ENCODE data around the gene MVB12A. TPM values are rescaled to one million over a fixed set of nuclear protein-coding genes. Genes with fewer than 3 reads are reported as not detected.
A peak's percentile ranks its signal among the peaks of the same experiment; 100 is the strongest.

MVB12A gene
- total RNA-seq = 10 to 100 TPM; 25.1 to 55.2 (median 49.1) TPM

DNA sequence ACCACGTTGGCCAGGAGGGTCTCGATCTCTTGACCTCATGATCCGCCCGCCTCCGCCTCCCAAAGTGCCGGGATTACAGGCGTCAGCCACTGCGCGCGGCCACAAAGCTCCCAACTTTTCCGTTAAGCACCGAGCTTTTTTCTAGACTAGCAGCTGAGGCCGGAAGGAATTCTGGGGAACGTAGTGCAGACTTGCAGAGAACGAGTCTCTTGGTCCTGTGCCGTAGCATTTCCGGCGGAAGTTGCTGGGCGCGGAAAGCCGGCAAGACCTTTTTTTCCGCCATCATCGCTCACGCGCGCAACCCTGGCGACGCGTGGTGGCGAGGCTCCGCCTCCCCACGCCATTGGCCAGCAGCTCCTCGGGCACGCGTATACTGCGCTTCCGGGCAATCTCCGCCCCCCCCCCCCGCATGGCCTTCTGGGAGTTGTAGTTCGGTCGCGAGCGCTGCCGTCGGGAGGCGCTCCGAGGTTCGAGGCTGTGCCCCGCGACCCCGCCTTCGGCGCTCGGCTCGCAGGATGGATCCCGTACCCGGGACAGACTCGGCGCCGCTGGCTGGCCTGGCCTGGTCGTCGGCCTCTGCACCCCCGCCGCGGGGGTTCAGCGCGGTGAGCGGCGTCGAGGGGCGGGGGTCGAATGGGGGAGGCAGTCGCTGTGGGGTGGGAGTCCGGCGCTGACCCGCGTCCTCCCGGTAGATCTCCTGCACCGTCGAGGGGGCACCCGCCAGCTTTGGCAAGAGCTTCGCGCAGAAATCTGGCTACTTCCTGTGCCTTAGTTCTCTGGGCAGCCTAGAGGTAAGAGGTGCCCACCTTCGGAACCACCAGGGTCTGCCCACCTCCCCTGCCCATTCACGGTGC lies at the start of gene MVB12A:
Gene MVB12A (plus strand): TSS at position 427 of the 854 bp plus-strand sequence. CDS start 89 bp downstream, at position 516.
- ATAC-seq (ENCODE audit: low FRiP score in 2 of 2) (peak; percentile 98 to 100), DNase-seq (peak; percentile 97 to 99)
- 1% methylated on average over 24 to 46 of the region's 85 CpGs for WGBS, 2 donors

GRCh38 chr19:17376935-17377600 lies 42.8 kb upstream of the MVB12A start, which contains the start of gene PLVAP:
Gene PLVAP, minus strand, starts transcription at chr19:17377342. Its CDS starts 54 bp downstream, at chr19:17377288.
- Histone ChIP-seq H3K4me1 (peaks cover 12 to 29% (median 19%) of the 10 kb centered on the region in 4 donors), H3K27ac (peak within 1 kb of the TSS in 1 of 4 donors; percentile 10), H3K9me3 (no peaks in the 10 kb centered on the region), H3K36me3 (no peaks in the 10 kb centered on the region), H3K27me3 (no peaks in the 10 kb centered on the region), H3K4me3 (no peak within 1 kb of the TSS)
- TF ChIP-seq, protein P1, sequence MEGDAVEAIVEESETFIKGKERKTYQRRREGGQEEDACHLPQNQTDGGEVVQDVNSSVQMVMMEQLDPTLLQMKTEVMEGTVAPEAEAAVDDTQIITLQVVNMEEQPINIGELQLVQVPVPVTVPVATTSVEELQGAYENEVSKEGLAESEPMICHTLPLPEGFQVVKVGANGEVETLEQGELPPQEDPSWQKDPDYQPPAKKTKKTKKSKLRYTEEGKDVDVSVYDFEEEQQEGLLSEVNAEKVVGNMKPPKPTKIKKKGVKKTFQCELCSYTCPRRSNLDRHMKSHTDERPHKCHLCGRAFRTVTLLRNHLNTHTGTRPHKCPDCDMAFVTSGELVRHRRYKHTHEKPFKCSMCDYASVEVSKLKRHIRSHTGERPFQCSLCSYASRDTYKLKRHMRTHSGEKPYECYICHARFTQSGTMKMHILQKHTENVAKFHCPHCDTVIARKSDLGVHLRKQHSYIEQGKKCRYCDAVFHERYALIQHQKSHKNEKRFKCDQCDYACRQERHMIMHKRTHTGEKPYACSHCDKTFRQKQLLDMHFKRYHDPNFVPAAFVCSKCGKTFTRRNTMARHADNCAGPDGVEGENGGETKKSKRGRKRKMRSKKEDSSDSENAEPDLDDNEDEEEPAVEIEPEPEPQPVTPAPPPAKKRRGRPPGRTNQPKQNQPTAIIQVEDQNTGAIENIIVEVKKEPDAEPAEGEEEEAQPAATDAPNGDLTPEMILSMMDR (IDR thresholded peaks at IDR 0.05) = peak in 5 of 6 experiments; percentile 15 to 41 (median 26)
- TF ChIP-seq EP300 (IDR thresholded peaks at IDR 0.05) (no peak), POLR2AphosphoS5 (IDR thresholded peaks at IDR 0.05) (peak; percentile 46 to 56)
- DNase-seq (peak; percentile 38 to 79), ATAC-seq (ENCODE audit: low FRiP score in 2 of 2) (peak; percentile 21 to 56)
- 47 to 62% methylated on average over 11 to 36 of the region's 39 CpGs for WGBS, 2 donors

More for the DNA sequence above, at the start of gene MVB12A:
- Histone ChIP-seq H3K4me3 (peak within 1 kb of the TSS; percentile 83 to 93 (median 90)), H3K27ac (peak within 1 kb of the TSS; percentile 68 to 93 (median 78)), H3K9me3 (no peaks in the 10 kb centered on the region), H3K4me1 (peaks cover 5 to 22% (median 11%) of the 10 kb centered on the region in 4 donors), H3K27me3 (no peaks in the 10 kb centered on the region), H3K36me3 (peaks cover 0 to 13% (median 8%) of the 10 kb centered on the region in 4 donors)
- TF ChIP-seq, protein P1 (IDR thresholded peaks at IDR 0.05) = no peak
- TF ChIP-seq POLR2AphosphoS5 (IDR thresholded peaks at IDR 0.05) (peak; percentile 86 to 92), EP300 (IDR thresholded peaks at IDR 0.05) (peak in 2 of 4 donors; percentile 46 to 61), POLR2A (IDR thresholded peaks at IDR 0.05) (peak in 2 of 4 donors; percentile 31 to 55)

DNA sequence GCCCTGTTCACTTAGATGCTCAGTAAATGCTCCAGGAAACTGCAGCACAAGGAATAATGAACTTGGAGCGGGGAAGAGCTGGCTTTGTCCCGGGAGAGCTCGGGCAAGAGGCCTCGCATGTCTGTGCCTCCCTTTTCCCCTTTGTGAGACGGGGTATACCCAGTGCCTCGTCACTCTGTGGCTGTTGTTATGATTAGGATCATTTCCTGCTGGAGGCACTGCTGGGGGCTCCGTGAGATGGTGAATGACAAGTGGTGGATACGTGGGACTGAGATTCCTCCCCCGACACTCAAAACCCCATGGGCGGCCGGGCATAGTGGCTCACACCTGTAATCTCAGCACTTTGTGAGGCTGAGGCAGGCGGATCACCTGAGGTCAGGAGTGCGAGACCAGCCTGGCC lies 41.6 kb upstream of the MVB12A start:
- no peak for DNase-seq
- Histone ChIP-seq H3K27ac (no peak overlapping the region), H3K4me3 (no peak overlapping the region), H3K9me3 (no peaks in the 10 kb centered on the region), H3K27me3 (no peaks in the 10 kb centered on the region), H3K36me3 (no peaks in the 10 kb centered on the region), H3K4me1 (peaks cover 23 to 40% (median 30%) of the 10 kb centered on the region in 4 donors)
- no peak for ATAC-seq (ENCODE audit: low FRiP score in 2 of 2)
- TF ChIP-seq POLR2A (IDR thresholded peaks at IDR 0.05) (no peak), EP300 (IDR thresholded peaks at IDR 0.05) (no peak), POLR2AphosphoS5 (IDR thresholded peaks at IDR 0.05) (no peak)
- TF ChIP-seq, protein P1 (IDR thresholded peaks at IDR 0.05) = no peak
- 62 to 67% methylated on average over 4 to 13 of the region's 13 CpGs for WGBS, 2 donors

GRCh38 chr19:17379221-17379631 lies 40.6 kb upstream of the MVB12A start:
- TF ChIP-seq POLR2A (IDR thresholded peaks at IDR 0.05) (no peak), EP300 (IDR thresholded peaks at IDR 0.05) (no peak), POLR2AphosphoS5 (IDR thresholded peaks at IDR 0.05) (no peak)
- TF ChIP-seq, protein P1 (IDR thresholded peaks at IDR 0.05) = no peak
- Histone ChIP-seq H3K9me3 (no peaks in the 10 kb centered on the region), H3K4me1 (peaks cover 25 to 44% (median 33%) of the 10 kb centered on the region in 4 donors), H3K27me3 (no peaks in the 10 kb centered on the region), H3K27ac (no peak overlapping the region), H3K36me3 (no peaks in the 10 kb centered on the region), H3K4me3 (no peak overlapping the region)
- DNase-seq (no peak), ATAC-seq (ENCODE audit: low FRiP score in 2 of 2) (no peak)
- 24 to 49% methylated on average over 5 to 14 of the region's 14 CpGs for WGBS, 2 donors
